ENCODE results near the gene CD47.

Gene CD47

GRCh38 chr3:108090049-108090700, 656 bp downstream of the CD47 start:
- DNase-seq: peak; percentile 28

GRCh38 chr3:108089579-108089978, 1.3 kb downstream of the CD47 start:
- DNase-seq: no peak

GRCh38 chr3:108088697-108089096, 2.1 kb downstream of the CD47 start:
- DNase-seq: peak; percentile 10

GRCh38 chr3:108088146-108088545, 2.7 kb downstream of the CD47 start:
- no peak for DNase-seq

- DNase-seq: no peak
Observed at GRCh38 chr3:108086653-108087052, 4.2 kb downstream of the CD47 start.

GRCh38 chr3:108085810-108086350, 5.0 kb downstream of the CD47 start:
- no peak for DNase-seq

GRCh38 chr3:108085370-108085769, 5.5 kb downstream of the CD47 start:
- DNase-seq: no peak

GRCh38 chr3:108079877-108080276, 11.0 kb downstream of the CD47 start:
- DNase-seq: no peak

GRCh38 chr3:108079043-108079442, 11.8 kb downstream of the CD47 start:
- no peak for DNase-seq

GRCh38 chr3:108076564-108076963, 14.3 kb downstream of the CD47 start:
- DNase-seq: no peak

- no peak for DNase-seq
Observed at GRCh38 chr3:108073764-108074431, 16.9 kb downstream of the CD47 start.

GRCh38 chr3:108071368-108071767, 19.5 kb downstream of the CD47 start:
- no peak for DNase-seq

GRCh38 chr3:108070356-108070755, 20.5 kb downstream of the CD47 start:
- no peak for DNase-seq

GRCh38 chr3:108067768-108068167, 23.1 kb downstream of the CD47 start:
- DNase-seq: no peak

- no peak for DNase-seq
Observed at GRCh38 chr3:108065096-108065495, 25.7 kb downstream of the CD47 start.

GRCh38 chr3:108064293-108064887, 26.4 kb downstream of the CD47 start:
- no peak for DNase-seq

GRCh38 chr3:108062051-108062450, 28.8 kb downstream of the CD47 start:
- DNase-seq: no peak

- no peak for DNase-seq
Observed at GRCh38 chr3:108060331-108060730, 30.5 kb downstream of the CD47 start.

- no peak for DNase-seq
Observed at GRCh38 chr3:108055931-108056330, 34.9 kb downstream of the CD47 start.

GRCh38 chr3:108054935-108055334, 35.9 kb downstream of the CD47 start:
- no peak for DNase-seq

GRCh38 chr3:108053483-108053882, 37.3 kb downstream of the CD47 start:
- no peak for DNase-seq

GRCh38 chr3:108053067-108053466, 37.8 kb downstream of the CD47 start:
- peak; percentile 12 for DNase-seq

- no peak for DNase-seq
Observed at GRCh38 chr3:108051005-108051404, 39.8 kb downstream of the CD47 start.

- no peak for DNase-seq
Observed at GRCh38 chr3:108047987-108048386, 42.8 kb downstream of the CD47 start.
